Uterus (tissue), 2 donors: Measurements from ENCODE around the gene SRGAP2B.
"Not testable (repeated sequence)": the region's sequence is repeated elsewhere in the genome, so short reads cannot be mapped to it uniquely, and the experiment has no call there.

Source experiments
- CTCF ChIP-seq, 4 experiments: fragments of 200-600 bp in 2 of 4; fragments of 450-650 bp in 2 of 4; sonication (generic) in 2 of 4; IDR thresholded peaks; one replicate each; pipeline ENCODE4 v1.5.1; 2016 to 2019; ENCODE audit warnings: antibody characterized with exemption in 4 of 4, mild to moderate bottlenecking in 2 of 4, moderate library complexity in 1 of 4
- POLR2A ChIP-seq, 2 donors: fragments of 450-650 bp; IDR thresholded peaks; one replicate each; pipeline ENCODE4 v1.6.1; 2016; ENCODE audit warnings: antibody characterized with exemption in 2 of 2, mild to moderate bottlenecking in 1 of 2, moderate library complexity in 1 of 2

GRCh38 chr1:145047553-145047952 is 47.6 kb downstream of the SRGAP2B start:
- not testable (repeated sequence) for TF ChIP-seq CTCF, POLR2A (IDR thresholded peaks at IDR 0.05)
